Activated gamma-delta T cell treated with anti-CD3 and anti-CD28 coated beads, Interleukin-2, amount 50 U/mL, for 16 hours (primary cell): ENCODE measurements around the gene TCF3.
"Not testable (repeated sequence)": the region's sequence is repeated elsewhere in the genome, so short reads cannot be mapped to it uniquely, and the experiment has no call there.

ENCODE experiments used
- DNase-seq: peaks from one replicate; pipeline ENCODE4 v3.0.0-alpha.2; 2020; ENCODE audit warnings: low read depth

TCF3 gene

DNA sequence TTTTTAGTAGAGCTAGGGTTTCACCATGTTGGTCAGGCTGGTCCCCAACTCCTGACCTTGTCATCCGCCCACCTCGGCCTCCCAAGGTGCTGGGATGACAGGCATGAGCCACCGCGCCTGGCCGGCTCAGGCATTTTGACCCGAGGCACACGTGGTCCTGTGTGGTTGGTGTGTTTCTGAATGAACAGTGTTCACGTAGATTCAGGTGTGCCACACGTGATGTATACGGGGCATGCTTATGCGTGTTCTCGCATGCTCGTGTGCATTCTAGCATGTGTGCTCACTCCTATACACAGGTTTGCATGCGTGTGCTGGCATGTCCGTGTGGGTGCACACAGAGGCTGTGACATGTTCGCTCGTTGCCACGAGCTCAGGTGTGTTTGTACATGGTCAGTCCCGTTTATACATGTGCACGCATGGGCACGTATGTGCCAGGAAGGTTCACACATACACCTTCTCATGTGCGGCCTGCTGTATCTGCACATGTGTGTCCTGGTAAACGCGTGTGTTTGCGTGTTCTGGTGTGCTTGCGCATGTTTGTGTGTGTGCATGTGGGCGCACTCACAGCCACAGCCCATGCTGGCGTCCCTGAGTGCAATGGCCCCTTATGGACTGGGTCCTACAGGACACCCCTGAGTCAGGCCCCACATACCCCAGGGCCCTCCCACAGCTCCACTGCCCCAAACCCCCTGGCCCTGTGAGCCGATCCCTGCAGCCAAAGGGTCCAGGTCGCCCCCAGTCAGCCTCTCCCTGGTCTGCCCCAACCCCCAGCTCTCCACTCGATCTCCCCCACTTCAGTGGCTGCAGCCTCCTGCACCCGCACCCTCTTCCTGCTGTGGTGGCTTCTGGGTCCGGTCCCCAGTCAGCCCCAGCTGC, 20.6 kb upstream of the TCF3 start:
- DNase-seq = no peak

DNA sequence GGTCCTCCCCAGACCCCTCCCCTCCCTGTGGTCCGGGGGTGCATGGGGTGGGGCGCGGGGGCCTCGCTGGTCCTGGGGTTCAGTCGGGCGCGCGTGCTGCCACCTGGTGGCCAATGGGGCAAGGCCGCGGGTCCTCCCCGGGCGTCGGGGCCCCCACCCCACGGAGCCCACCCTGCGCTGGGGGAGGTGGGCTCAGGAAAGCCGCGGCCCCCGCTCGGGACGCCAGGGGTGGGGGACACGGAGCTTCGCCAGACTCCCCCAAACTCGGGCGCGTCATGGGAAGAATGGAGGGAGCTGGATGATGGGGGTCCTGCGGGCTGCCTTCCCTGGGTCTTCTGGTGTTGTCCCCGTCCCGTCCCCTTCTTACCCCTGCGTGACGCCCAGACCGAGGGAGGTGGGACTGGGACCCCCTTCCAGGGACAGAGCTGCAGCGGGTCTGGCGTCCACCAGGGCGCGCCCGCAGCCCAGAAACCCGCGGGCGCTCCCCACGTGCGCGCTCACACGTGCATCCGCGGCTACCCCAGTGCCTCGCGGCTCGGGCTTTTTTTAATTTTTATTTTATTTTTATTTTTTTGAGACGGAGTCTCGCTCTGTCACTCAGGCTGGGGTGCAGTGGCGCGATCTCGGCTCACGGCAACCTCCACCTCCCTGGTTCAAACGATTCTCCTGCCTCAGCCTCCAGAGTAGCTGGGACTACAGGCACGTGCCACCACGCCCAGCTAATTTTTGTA, 19.8 kb upstream of the TCF3 start:
- DNase-seq = peak; percentile 46

DNA sequence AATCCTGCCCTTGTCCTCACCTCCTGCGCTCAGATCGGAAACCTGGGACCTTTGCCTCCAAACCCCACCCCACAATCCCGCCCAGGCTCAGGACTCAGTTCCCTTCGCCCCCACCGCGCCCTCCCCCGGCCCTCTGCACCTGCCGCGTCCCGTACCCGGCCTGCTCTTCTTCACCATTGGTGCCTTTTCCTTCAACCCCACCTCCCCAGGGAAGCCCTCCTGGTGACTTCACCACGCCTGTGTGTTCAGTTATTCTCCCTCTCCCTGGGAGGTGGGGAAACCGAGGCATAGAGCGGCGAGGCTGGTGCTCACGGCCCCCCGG, 19.3 kb upstream of the TCF3 start:
- no peak for DNase-seq

DNA sequence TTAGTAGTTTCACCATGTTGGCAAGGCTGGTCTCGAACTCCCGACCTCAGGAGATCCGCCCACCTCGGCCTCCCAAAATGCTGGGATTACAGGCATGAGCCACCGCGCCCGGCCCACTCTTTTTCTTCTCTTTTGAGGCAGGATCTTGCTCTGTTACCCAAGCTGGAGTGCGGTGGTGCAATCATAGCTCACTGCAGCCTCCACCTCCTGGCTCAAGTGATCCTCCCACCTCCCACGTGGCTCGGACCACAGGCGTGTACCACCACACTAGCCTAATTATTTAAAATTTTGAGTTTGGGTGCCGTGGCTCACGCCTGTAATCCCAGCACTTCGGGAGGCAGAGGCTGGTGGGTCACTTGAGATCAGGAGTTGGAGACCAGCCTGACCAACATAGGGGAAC, 18.3 kb upstream of the TCF3 start:
- DNase-seq = not testable (repeated sequence)

DNA sequence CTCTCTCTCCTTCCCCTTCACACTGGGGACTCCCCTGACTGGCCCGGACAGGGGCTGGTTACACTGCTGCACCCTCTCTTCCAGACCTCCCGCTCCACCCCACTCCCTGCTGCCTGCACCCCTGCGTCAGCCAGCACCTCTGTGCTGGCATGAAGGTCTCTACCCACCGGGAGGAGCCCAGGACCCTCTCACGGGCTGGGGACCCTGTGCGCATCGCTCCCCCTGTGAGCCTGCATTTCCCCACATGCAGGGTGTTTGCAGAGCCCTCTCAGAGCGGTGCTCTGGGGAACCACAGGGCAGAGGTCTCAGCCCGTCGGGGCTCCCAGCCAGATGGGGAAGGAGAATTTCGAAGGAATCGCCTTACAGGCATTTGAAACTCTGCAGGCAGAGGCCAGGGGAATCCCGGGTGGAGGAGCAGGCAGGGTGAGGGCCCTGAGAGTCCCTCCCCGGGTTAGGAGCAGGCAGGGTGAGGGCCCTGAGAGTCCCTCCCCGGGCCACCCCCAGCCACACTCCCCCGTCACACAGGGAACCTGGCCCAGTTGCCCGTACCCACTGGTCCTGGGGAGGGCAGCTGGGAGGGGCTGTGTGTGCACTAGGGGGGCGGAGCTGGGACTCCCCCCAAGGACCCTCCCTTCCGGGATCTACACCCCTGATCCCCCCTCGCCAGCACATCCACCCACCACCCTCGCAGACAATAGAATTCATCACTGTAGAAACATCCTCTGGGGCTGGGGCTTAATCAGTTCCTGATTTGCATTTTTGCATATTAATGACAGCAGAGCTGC, 16.3 kb upstream of the TCF3 start:
- no peak for DNase-seq

DNA sequence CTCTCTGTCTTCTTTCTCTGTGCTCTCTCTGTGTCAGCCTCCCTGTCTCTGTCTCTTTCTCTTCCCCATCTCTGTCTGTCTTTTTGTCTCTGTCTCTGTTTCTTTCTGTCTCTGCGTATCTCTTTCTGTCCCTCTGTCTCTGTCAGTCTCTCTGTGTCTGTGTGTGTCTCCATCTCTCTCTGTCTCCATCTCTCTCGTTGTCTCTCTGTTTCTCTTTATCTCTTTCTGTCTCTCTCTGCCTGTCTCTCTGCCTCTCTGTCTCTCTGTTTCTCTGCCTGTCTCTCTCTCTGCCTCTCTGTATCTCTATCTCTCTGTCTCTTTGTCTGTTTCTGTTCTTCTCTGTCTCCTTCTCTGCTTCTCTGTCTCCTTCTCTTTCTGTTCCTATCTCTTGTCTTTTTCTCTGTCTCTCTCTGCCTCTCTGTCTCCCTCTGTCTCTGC, 15.7 kb upstream of the TCF3 start:
- no peak for DNase-seq

DNA sequence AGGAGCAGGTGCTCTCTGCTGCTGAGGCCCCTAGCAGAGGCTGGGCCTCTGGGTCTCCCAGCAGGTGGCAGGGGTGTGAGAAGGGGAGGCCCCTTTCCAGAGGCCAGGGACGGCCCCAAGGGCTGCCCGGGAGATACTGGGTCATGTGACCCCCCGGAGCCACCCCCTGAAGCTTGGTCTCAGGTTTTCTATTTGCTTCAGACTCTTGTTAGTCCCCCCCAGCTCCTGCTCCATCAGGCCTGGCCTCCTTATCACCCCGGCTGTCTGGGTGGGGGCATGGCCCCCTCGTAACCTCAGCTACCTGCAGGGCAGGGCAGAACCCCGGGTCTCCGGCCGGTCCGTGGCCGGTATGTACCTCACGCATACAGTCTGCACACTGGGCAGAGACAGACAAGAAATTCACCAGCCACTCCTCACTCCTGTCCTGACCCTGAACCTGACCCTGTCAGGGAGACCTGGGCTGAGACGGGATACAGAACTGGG, 13.2 kb upstream of the TCF3 start:
- no peak for DNase-seq

DNA sequence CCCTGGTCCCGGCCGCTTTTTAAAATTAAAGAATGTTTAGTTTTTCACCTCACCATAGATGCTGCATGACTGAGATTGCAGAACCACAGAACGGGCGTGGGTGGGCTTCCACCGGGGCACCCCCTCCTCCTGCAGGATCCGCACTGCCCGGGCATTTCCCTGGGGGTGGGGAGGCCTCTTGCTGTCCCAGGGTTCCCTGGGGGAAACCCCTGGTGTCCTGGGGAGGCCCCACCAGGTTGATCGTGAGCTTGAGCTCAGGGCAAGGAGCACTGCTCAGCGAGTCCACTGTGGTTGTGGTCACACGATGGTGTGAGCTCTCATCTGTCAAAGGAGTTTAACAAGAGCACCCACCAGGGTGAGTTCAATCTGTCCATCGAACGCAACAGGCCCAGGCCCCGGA, 11.4 kb upstream of the TCF3 start:
- no peak for DNase-seq

DNA sequence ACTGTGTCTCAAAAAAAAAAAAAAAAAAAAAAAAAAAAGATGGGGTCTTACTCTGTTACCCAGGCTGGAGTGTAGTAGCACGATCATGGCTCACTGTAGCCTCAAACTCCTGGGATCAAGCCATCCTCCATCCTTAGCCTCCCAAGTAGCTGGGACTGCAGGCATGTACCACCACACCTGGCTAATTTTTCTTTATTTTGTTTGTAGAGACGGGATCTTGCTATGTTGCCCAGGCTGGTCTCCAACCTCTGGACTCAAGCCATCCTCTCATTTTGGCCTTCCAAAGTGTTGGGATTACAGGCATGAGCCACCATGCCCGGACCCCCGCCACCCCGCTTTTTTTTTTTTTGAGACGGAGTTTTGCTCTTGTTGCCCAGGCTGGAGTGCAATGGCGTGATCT, 10.8 kb upstream of the TCF3 start:
- DNase-seq = not testable (repeated sequence)

DNA sequence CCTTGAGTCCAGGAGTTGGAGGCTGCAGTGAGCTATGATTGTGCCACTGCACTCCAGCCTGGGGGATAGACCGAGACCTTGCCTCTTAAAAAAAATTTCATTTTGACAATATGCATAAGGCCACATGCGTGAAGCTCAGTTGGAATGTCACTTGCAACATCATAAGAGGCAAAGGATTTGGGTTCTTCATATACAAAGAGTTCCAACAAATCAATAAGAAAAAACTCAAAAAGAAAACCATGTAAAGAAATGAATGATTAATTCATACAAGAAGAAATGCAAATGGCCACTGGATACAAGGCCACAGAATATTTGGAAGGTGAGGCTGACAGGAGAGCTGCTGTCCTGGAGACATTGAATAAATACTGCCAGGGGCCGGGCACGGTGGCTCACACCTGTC, 9.6 kb upstream of the TCF3 start:
- no peak for DNase-seq

DNA sequence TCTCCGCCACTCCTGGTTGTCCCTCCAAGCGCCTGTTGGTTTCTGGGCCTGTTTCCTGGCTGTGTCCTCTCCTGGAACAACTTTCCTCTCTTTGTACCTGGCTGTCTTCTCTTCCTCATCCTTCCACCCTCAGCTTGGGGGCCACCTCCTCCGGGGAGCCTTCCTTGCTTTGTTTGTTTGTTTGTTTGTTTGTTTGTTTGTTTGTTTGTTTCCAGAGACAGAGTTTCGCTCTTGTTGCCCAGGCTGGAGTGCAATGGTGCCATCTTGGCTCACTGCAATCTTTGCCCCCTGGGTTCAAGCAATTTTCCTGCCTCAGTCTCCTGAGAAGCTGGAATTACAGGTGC, 6.6 kb upstream of the TCF3 start:
- no peak for DNase-seq

DNA sequence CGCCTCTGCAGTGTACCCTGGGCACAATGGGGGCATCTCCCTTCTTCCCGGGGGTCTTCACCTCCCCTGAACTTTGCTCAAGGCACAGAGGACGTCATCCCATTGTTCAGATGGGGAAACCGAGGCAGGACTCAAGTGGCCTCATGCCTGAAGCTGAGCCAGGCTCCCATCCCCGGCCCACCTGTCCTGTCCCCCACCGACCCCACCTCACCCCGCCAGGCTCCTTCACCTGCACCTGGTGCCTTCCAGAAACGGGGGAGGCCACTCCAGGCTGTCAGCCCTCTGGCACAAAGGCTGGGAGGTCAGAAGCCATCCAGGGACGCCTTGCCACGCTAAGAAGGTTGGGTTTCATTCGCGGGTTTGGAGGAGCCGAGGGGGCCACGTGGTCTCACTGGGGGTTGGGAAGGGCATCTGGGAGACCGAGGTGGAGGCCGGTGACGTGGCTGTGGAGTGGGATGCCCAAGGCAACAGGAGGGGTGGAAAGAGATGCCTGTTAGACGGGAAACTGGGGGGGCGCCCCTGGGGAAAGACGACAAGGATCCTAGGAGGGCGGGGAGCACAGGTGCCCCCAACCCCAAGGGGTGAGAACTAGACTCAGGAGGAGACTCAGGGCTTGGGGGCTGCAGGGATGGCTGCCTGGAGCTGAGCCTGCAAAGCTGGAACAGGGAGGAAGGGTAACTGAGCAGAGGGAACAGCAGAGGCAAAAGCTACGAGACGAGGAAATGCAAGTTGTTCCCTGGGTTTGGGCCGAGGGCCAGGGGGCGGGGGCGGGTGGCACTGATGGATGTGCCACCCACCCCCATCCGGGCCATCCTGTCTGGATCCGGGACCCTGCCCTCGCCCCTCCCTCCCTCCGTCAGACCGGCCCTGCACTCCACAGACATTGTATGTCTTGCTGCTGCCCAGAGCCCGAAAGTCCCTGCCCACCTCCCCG, 6.0 kb upstream of the TCF3 start:
- no peak for DNase-seq

DNA sequence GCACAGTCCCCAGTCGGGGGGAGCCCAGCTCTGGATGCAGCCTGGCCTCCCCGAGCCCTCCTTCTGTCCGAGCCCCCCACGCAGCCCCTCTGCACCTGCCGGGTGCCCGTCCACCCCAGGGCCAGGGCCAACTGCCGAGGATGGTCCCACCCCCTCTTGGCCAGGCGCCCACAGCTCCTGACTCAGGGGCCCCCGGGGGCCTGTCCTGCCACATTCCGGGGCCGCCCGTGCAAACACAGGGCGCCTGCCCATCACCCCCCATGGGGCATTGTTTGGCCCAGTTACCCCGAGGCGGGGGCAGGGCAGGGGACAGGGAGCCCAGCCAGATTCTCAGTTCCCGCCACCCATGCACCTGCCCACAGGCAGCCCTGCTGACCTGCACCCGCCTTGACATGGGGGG, 5.3 kb upstream of the TCF3 start:
- no peak for DNase-seq

DNA sequence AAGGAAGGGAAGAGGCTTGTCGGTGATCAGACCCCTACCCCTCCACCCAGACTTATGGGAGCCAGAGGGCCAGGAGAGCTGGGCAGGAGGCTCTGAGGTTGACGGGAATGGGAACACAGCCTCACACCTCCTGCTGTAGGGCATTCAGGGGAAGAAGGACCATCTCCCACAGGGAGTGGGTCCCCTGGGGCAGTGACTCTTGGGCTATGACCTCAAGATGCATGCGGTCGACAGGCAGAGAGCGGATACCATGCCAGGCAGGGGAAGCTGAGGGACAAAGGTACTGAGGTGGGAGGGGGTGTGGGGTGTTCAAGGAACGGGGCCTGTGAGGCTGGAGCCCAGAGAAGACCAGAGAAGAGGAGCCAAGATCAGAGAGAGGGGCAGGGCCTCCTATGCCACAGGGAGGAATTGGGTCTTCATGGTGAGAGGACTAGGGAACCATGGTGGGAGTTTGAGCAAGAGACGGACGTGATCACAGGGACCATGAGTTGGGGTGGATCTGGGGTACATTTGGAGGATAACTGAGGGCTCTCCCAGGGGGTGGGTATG, 4.6 kb upstream of the TCF3 start:
- no peak for DNase-seq

DNA sequence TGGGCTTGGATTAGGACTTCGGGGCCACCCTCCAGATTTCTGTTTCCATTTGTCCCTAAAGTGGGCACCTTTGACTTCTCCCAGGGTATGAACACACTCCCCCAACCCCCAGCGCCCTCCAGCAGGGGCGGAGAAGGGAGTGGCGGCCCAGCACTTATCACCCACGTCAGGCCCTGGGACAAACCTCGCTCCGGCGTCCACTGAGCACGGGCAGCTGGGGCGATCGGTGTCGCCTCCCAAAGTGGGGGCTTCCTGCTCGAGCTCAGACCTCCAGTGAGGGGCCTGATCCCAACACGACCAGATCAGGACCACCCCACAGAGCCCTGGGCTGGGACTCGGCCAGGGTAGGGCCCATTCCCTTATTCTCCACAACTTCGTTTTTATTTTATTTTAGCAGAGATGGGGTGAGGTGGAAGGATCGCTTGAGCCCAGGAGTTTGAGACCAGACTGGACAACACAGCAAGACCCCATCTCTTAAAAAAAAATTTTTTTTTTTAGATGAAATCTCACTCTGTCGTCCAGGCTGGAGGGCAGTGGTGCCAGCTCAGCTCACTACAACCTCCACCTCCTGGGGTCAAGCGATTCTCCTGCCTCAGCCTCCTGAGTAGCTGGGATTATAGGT, 3.7 kb upstream of the TCF3 start:
- no peak for DNase-seq

DNA sequence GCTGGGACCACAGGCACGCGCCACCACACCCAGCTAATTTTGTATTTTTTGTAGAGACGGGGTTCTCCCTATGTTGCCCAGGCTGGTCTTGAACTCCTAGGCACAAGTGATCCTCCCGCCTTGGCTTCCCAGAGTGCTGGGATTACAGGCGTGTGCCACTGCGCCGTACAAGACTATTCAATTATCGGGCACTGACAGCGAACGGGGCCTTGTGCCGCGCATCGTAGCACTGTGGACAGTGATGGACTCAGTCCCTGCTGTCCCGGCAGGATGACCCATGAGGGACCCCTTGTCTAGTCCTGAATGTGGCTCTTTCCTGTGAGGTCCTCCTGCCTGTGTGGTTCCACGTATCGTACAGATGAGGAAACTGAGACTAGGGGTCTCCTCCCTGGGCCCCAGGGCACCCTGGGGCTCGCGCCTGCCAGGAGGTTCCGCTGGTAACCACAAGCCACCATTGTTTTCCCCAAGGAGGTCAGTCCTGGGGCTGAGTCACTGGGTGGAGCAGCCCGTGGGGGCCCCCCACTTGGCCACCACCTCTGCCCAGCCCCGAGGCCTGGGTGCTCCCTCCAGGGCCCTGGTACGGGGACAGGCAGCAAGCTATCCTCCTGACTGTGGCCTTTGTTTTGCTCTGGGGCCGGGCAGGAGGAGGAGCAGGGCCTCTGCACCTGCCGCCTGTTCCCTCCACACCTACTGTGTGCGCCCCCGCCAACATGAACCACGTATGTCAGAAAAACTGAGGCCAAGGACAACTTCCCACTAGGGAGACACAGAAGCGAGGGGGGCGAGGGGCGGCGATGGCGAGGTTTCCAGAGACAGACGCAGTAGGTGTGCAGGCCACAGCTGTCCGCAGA, 2.9 kb upstream of the TCF3 start:
- no peak for DNase-seq

DNA sequence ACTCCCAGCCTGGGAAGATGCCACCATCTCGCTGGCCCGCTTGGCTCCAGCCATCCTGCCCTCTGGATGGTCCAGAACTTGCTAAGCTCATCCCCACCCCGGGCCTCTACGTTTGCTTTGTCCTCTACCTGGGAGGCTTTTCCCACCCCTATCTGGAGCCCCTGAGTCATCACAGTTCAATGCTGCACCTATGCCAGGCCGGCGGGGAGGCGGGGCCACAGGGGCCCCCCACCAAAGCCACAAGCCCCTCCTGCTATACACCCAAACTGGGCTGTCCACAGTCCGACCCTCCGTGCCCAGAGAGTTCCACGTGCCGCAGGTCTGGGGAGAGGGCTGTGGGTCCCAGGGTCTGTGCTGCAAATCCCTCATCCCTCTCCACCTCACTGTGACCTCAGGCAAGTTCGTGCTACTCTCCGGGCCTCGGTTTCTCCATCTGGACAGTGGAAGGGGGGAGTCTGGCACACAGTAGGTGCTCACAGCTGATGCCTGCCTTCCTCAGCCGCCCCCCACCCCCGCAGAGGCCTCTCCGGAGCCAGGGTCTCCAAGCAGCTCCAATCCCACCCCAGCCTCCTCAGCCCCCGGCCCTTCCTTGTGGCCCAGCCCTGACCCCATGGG, 1.9 kb upstream of the TCF3 start:
- no peak for DNase-seq

DNA sequence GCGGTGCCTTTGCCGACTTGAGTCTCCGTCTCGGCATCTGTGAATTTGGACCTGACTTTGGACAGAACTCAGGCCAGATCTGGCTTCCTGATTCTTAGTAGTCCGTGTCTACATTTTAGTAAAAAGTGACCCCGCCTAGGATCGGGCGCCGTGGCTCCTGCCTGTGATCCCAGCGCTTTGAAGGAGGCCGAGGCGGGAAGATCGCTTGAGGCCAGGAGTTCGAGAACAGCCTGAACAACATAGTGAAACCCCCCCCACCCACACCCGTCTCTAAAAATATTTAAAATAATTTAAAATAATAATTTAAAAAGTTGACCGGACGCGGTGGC, 849 bp upstream of the TCF3 start:
- DNase-seq = no peak

DNA sequence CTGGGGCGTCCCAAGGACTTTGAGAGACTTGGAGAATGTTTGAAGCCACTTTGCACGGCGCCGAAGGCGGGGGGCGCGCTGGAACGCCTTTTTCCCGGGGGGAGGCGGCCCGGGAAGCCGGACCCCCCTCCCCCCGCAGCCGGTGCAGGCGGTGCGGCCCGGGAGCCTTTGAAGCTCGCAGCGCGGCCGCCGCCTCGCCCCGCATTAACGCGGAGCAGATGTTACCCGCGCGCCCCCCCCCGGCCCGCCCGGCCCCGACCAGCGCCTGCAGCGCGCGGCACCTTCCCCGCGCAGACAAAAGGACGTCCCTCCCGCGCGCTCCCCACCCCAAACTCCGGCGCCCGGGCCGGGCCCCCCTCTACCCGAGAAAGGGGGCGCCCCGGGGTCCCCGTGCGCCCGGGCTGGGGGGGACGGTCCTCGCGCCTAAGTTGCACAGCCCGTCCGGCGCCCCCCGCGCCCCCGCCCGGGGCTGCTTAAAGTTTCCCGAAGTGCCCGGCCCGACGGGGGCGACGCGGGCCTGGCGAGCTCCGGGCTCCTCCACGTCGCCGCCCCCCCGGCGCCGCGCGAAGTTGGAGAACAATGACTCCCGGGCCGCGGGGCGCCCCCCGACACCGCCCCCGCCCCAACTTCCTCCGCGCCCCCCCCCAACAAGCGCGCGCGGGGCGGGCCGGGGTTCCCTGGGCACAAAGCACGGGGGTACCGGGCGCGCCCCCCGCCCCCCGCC, 685 bp downstream of the TCF3 start:
- peak; percentile 20 for DNase-seq
